C4-2B (cell line): ENCODE results near the gene PLXNA4.

Experiments
- ZFX ChIP-seq: fragments of 450-650 bp; IDR thresholded peaks from 2 replicates; pipeline ENCODE4 v1.6.1; 2017
- TF ChIP-seq, protein P1 (sequence below): fragments of 450-650 bp; conservative IDR thresholded peaks from 2 replicates; pipeline ENCODE4 v1.5.1; 2017; ENCODE audit warnings: mild to moderate bottlenecking

DNA sequence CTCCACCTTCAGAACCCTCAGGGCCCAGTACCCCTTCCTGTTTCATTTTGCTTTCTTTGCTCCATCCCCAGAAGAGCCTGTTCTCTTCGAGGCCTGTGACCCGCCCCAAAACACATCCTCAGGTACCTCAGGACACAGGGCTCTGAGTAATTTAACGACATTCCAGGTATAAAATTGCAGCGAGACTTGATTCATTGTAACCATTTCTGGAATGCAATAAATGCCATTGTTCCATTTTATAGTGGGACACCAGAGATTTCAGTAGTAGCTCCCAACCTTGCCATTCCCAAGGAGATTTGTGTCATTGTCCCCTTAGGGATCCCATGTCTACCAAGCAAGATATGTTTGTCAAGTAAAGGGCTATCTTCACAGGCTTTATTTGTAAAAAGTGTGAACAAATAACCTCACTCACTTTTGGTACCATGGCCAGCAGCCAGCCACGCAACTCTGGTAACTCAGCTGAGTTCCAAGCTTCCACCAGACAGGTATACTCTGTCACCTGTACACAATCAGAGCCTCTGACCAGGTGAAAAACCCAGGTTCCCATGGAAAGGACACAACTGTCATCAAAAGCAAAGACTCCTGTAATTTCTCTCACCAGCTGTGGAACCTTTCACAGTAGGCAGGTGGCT is 441.3 kb downstream of the PLXNA4 start:
- TF ChIP-seq, protein P1, sequence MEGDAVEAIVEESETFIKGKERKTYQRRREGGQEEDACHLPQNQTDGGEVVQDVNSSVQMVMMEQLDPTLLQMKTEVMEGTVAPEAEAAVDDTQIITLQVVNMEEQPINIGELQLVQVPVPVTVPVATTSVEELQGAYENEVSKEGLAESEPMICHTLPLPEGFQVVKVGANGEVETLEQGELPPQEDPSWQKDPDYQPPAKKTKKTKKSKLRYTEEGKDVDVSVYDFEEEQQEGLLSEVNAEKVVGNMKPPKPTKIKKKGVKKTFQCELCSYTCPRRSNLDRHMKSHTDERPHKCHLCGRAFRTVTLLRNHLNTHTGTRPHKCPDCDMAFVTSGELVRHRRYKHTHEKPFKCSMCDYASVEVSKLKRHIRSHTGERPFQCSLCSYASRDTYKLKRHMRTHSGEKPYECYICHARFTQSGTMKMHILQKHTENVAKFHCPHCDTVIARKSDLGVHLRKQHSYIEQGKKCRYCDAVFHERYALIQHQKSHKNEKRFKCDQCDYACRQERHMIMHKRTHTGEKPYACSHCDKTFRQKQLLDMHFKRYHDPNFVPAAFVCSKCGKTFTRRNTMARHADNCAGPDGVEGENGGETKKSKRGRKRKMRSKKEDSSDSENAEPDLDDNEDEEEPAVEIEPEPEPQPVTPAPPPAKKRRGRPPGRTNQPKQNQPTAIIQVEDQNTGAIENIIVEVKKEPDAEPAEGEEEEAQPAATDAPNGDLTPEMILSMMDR = no peak
- TF ChIP-seq ZFX = no peak
